GM12878 (cell line): ENCODE results near the gene CHD9. TPM values are rescaled to one million over a fixed set of nuclear protein-coding genes. Genes with fewer than 3 reads are reported as not detected.

Experiments
- ATF3 ChIP-seq: IDR thresholded peaks from 2 replicates; pipeline ENCODE4 v1.6.1; 2011; ENCODE audit warnings: low read depth, mild to moderate bottlenecking, low read length, moderate library complexity, borderline replicate concordance; ENCODE audit errors: extremely low read depth
- BHLHE40 ChIP-seq, 2 experiments: fragments of 450-650 bp in 1 of 2; IDR thresholded peaks; 2 replicates each; pipeline ENCODE4 v1.6.1; 2011 to 2017; ENCODE audit warnings: low read depth in 2 of 2, borderline replicate concordance in 1 of 2, improper control_type of control experiment in 1 of 2, low read length in 1 of 2, mild to moderate bottlenecking in 1 of 2
- CBX5 ChIP-seq: sonication (generic); IDR thresholded peaks from 2 replicates; pipeline ENCODE4 v1.6.1; 2016; ENCODE audit warnings: low read depth, moderate library complexity, mild to moderate bottlenecking, inconsistent platforms
- CTCF ChIP-seq, 3 experiments: IDR thresholded peaks in 2 of 3; conservative IDR thresholded peaks in 1 of 3; 2 replicates each; pipeline ENCODE4 v1.5.1; 2011; ENCODE audit warnings: low read depth in 3 of 3, low read length in 3 of 3, mild to moderate bottlenecking in 3 of 3, control low read depth in 2 of 3, moderate library complexity in 2 of 3, inconsistent platforms in 1 of 3, mixed read lengths in 1 of 3; ENCODE audit not compliant: control insufficient read depth in 2 of 3, insufficient read depth in 1 of 3; ENCODE audit errors: extremely low read depth in 1 of 3
- GATAD2B ChIP-seq: fragments of 450-650 bp; conservative IDR thresholded peaks from 2 replicates; pipeline ENCODE4 v1.6.1; 2017; ENCODE audit warnings: low read depth, mild to moderate bottlenecking, moderate library complexity
- KAT2A ChIP-seq: conservative IDR thresholded peaks from 2 replicates; pipeline ENCODE4 v1.6.1; 2011; ENCODE audit warnings: low read depth, low read length; ENCODE audit not compliant: control insufficient read depth
- MXI1 ChIP-seq: fragments of 150-350 bp; IDR thresholded peaks from 2 replicates; pipeline ENCODE4 v1.6.1; 2011; ENCODE audit warnings: low read depth, mild to moderate bottlenecking, inconsistent platforms, low read length, improper control_type of control experiment
- PBX3 ChIP-seq: IDR thresholded peaks from 2 replicates; pipeline ENCODE4 v1.6.1; 2011; ENCODE audit warnings: mild to moderate bottlenecking, low read depth, low read length, moderate library complexity; ENCODE audit not compliant: insufficient replicate concordance
- POLR2AphosphoS5 ChIP-seq: IDR thresholded peaks from 2 replicates; pipeline ENCODE4 v1.6.1; 2011; ENCODE audit warnings: mild to moderate bottlenecking, low read length, inconsistent platforms
- RAD21 ChIP-seq: IDR thresholded peaks from 2 replicates; pipeline ENCODE4 v1.6.1; 2011; ENCODE audit warnings: mild to moderate bottlenecking, low read depth, low read length, moderate library complexity; ENCODE audit not compliant: insufficient read depth
- RBBP5 ChIP-seq: fragments of 200-600 bp; sonication (generic); conservative IDR thresholded peaks from 2 replicates; pipeline ENCODE4 v1.6.1; 2016
- REST ChIP-seq: IDR thresholded peaks from 2 replicates; pipeline ENCODE4 v1.6.1; 2012; ENCODE audit warnings: mild to moderate bottlenecking, low read depth, low read length
- STAT1 ChIP-seq: fragments of 450-650 bp; conservative IDR thresholded peaks from 2 replicates; pipeline ENCODE4 v1.6.1; 2014; ENCODE audit warnings: antibody characterized with exemption, mild to moderate bottlenecking
- TARDBP ChIP-seq: IDR thresholded peaks from 2 replicates; pipeline ENCODE4 v1.6.1; 2016; ENCODE audit warnings: borderline replicate concordance
- TBL1XR1 ChIP-seq: IDR thresholded peaks from 2 replicates; pipeline ENCODE4 v1.6.1; 2012; ENCODE audit warnings: low read depth, low read length, improper control_type of control experiment
- ZBTB40 ChIP-seq: fragments of 450-650 bp; IDR thresholded peaks from 2 replicates; pipeline ENCODE4 v1.6.1; 2016; ENCODE audit warnings: mild to moderate bottlenecking, moderate library complexity, borderline replicate concordance
- ZNF274 ChIP-seq: IDR thresholded peaks from one replicate; pipeline ENCODE4 v1.8.0; 2011; ENCODE audit not compliant: insufficient read length, insufficient read depth
- polyA plus RNA-seq, 11 experiments: library from polyadenylated mRNA; depleted of rRNA in 4 of 11; unstranded in 6 of 11; stranded (reverse) in 5 of 11; fragments of >200 nt; fragmentation: Nextera tagmentation in 4 of 11; fragmentation: Illumina TruSeq in 1 of 11; extraction: Ambion mirVana in 4 of 11; extraction: Trizol in 1 of 11; gene quantifications; 1 replicate in 1 of 11; 2 replicates in 10 of 11; pipeline versions ENCODE4 v1.2.1 to v1.2.3, GENCODE V29; 2011 to 2016; ENCODE audit warnings: inconsistent platforms in 2 of 11, missing spikeins in 2 of 11, low read depth in 1 of 11
- total RNA-seq, 4 experiments: library from RNA; depleted of rRNA in 3 of 4; stranded (reverse); fragments of >200 nt in 3 of 4; fragmentation: Illumina TruSeq in 1 of 4; extraction: Trizol in 1 of 4; gene quantifications; 2 replicates each; pipeline versions ENCODE4 v1.2.1 to v1.2.3, GENCODE V29; 2013 to 2021

CHD9 gene
- total and polyA plus RNA-seq, 10 of the 15 experiments (the other 5 are each of a cell fraction or from before 2014, with no cell fraction given) = 29.2 to 95.7 (median 54.3) TPM

GRCh38 chr16:53054670-53055485, at the start of gene CHD9 (continued):
- no peak for TF ChIP-seq ZBTB40
- TF ChIP-seq ZNF274 = no peak
- TF ChIP-seq RBBP5 = no peak
- TF ChIP-seq TBL1XR1 = 0 out of 2 replicates have a peak, but pooled peaks have one; percentile 36
- TF ChIP-seq ATF3 = peak; percentile 30; the same call in 1 of the 2 replicates
- TF ChIP-seq RAD21 = peak; percentile 97
- TF ChIP-seq TARDBP = no peak
- TF ChIP-seq GATAD2B = peak; percentile 95; the same call in 1 of the 2 replicates
- no peak for TF ChIP-seq REST
- TF ChIP-seq CTCF (IDR thresholded peaks at IDR 0.05 in 2 of 3, conservative IDR thresholded peaks at IDR 0.05 in 1 of 3; ENCODE audit: control insufficient read depth in 2 of 3, extremely low read depth in 1 of 3, insufficient read depth in 1 of 3, low read depth in 3 of 3, low read length in 3 of 3) = peak; percentile 97 to 99 (median 98)
- no peak for TF ChIP-seq PBX3
- TF ChIP-seq POLR2AphosphoS5 = peak; percentile 40; the same call in 1 of the 2 replicates
- TF ChIP-seq STAT1 = no peak
- peak; percentile 81 to 93 for TF ChIP-seq BHLHE40 (IDR thresholded peaks at IDR 0.05; ENCODE audit: borderline replicate concordance in 1 of 2, low read depth in 2 of 2, low read length in 1 of 2)
- no peak for TF ChIP-seq KAT2A
- TF ChIP-seq CBX5 = peak; percentile 64; the same call in 1 of the 2 replicates
- peak; percentile 53 for TF ChIP-seq MXI1
